Hematopoietic multipotent progenitor cell treated with erythropoietin and hydrocortisone succinate and interleukin-3 and kit ligand, for 15 days (in vitro differentiated cells): ENCODE results near the gene CLSTN1.
"Not testable (repeated sequence)": the region's sequence is repeated elsewhere in the genome, so short reads cannot be mapped to it uniquely, and the experiment has no call there.

ENCODE experiments used
- DNase-seq: peaks from one replicate; pipeline ENCODE4 v3.0.0-alpha.2; 2015; ENCODE audit warnings: low spot score

The CLSTN1 gene

DNA sequence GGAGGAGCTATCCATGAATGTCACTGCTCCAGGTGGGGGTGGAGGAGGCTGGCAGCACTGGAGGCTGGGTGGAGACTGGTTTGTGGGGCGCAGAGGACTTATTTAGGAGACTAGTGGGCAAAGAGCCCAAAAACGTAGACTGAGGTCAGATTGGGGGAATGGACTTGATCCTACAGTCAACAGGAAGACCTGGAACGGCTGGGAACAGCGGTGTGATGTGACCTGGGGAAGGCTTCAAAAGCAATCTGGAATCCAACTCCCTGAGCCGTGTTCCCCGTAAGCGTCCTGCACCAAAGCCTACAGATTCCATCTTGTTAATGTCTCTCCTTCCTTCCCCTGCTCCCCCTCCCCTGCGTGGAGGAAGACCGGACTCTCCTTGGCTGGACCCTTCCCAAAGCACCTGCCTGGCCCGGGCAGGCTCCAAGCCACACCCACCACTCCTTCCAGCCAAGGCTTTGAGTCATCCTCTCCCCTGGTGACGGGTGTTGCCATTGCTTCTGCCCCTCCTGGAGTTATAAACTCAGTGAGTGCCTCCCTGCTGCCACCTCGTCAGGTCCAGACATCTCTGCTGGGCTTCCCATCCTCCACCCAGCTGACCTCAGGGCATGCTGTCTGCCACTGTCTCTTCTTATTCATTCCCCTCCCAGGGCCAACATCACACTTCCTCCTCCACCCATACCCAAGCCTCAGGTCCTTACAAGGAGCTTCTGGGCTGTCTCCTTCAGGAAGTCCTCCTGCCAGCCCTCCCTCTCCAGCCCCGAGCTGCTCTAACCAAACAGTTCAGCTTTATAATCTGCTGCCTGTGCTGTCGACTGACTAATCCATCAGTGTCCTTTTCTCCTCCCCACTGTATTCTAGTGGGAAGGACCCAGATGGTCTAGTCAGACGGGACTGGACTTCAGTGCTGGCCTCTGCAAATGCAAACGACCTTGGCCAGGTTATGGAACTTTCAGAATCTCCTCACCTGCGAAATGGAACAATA is 1.6 kb upstream of the CLSTN1 start:
- DNase-seq, result no peak

DNA sequence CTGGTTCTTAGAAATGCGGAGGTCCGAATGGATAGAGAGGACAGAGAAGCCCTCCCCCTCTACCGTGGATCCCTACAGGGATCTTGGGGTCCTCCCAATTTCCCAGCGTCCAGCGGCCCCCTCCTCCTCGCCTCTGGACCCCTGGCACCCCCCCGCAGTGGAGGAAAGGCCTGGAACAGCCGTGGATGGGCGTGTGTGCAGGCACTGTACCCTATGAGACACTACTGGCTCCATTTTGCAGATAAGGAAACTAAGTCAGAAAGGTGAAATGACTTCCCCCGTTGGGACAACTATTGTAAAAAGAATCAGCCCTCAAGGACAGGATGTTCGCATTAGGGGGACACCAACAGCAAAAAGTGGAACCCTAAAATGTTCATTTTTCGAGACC is 931 bp upstream of the CLSTN1 start:
- no peak for DNase-seq

DNA sequence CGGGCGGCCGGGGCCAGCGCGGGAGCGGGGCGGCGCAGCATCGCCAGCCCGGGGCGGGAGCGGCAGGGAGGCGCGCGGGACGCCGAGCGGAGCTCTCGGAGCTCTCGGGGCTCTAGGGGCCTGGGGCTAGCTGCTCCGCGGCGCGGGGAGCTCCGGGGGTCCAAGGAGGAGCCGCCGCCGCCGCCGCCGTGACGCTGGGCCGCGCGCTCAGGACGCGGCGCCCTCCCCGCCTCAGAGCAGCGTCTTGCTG is 147 bp downstream of the CLSTN1 start:
- DNase-seq, result no peak

DNA sequence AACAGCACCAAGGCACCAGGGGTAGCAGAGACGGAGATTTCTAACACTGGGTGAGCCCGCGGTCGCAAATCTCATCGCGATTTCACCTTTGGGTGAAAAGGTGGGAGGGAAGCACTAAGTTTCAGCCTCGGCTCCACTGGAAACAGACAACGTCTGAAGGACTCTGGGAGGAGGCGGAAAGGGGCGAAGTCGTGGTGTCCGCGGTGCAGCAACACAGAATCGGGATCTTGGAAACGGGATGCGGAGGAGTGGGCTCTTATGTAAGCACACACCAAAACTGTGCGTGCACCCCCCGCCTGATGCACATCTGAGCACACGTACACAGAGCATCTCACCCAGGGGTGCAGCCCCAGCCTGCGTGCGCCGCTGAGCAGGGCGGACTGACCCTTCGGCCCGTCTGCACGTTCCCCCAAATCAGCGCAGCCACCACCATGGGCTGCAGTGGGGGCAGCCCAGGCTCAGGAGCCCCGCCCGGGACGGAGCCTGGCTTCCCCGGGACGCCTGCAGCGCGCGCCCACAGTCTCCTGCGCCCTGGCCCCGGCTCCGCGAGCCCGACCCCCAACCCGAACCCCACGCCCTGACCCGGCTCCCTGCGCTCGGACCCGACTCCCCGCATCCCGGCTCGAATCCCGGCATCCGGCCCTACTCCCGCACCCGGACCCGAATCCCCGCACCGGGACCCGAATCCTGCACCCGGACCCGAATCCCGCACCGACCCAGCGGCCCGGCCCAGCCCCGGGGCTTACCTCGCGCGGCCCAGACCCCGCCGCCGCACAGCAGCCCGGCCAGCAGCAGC is 670 bp downstream of the CLSTN1 start:
- DNase-seq, result no peak

DNA sequence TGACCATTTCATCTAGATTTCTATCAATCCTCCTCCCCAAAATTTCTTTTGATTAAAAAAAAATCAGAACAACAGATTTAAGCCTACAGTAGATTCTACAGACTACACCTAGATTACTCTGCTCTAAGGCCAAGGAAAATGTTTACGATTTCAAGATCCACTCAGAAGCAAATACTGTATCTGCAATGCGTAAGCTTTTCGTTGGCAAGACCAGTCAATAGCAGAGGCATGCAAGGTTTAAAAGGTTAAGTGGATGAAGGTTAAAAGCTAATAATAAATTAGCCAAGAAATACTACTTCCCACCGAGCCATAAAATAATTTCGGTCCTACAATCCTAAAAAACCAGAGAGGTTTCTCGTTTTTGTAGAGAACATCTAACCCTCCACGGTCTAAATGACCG is 1.3 kb downstream of the CLSTN1 start:
- DNase-seq, result no peak

DNA sequence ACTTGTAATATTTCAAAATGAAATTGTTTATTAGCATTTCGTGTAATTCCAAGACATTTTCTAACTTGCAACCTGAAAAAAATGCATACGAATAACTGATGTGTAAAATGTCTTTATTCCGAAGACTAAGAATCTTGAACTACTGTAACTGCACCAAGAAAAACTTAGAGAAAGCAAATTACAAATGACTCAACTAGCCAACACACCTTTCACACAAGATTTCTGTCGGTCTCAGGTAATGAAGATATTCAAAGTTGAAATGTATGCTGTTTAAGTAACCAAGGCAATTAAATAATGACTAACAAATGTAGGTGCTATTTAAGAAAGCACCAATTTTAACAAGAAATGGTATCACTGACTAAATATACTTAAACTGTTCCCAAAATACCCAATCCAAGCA is 2.1 kb downstream of the CLSTN1 start:
- no peak for DNase-seq

DNA sequence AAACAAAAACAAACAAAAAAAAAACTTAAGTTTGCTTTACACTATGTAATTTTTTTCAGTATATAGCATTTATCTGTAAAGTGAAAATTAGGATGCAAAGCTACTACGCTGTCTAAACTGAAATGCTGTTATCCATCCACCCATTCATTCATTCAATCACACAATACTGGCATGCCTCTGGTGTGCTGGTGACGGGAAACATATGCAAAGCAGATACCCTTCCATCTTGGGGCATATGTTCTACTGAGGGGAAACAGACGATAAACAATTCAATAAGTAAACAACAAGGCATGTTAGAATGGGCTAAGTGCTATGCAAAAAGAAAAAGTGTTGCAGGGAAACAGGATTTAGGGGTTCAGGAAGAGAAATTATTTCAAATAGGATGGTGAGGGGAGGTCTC is 3.2 kb downstream of the CLSTN1 start:
- no peak for DNase-seq

GRCh38 chr1:9817734-9818133 is 6.0 kb downstream of the CLSTN1 start:
- no peak for DNase-seq

DNA sequence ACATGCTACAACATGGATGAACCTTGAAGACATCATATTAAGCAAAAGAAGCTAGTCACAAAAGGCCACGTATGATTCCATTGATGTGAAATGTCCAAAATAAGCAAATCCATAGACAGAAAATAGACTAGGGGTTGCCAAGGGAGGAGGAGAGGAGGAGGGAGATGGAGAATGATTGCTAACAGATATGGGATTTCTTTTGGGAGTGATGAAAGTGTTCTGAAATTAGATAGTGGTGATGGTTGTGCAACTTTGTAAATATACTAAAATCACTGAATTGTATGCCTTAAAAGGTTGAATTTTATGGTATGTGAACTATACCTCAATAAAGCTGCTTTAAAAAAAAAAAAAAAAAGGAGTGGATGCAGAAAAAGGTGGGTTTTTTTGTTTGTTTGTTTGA is 7.6 kb downstream of the CLSTN1 start:
- DNase-seq, result no peak

GRCh38 chr1:9815150-9815549 is 8.6 kb downstream of the CLSTN1 start:
- no peak for DNase-seq

DNA sequence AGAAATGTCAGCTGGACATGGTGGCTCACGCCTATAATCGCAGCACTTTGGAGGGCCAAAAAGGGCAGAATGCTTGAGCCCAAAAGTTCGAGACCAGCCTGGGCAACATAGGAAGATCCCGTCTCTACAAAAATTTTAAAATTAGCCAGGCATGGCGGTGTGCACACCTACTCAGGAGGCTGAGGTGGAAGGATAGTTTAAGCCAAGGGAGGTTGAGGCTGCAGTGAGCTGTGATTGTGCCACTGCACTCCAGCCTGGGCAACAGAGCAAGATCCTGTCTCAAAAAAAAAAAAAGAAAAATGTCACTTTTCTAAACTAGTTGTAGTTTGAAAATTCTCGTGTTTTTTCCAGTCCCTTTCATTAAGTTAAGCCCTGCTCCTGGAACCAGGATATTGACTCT is 9.1 kb downstream of the CLSTN1 start:
- DNase-seq, result no peak

DNA sequence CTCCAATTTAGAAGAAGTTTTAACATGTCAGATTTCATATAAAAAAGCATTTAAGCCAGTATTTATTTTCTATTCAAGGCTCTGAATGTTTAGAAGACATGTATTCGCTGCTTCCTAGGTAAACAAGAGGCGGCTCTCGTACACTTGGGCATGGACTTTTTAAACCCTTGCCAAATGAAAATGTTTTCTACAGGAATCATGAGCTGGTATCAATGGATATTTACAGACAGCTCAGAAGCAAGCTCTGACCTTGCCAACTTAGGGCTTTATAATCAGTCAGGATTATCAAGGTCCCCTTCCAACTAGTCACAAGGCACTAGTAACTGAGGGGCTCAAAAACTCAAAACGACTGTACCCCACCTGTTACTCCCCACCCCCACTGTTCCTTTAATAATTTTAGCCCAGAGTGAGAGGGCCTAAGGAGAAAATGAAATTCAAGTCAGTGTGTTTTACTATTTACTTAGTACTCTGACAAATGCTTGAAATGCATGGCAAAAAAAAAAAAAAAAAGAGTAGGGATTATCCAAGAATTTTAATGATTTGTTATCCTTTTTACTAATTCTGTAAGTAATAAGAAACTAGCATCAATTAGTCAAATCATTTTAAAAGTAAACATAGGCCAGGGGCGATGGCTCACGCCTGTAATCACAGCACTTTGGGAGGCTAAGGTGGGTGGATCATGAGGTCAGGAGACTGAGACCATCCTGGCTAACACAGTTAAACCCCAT is 12.4 kb downstream of the CLSTN1 start:
- no peak for DNase-seq

DNA sequence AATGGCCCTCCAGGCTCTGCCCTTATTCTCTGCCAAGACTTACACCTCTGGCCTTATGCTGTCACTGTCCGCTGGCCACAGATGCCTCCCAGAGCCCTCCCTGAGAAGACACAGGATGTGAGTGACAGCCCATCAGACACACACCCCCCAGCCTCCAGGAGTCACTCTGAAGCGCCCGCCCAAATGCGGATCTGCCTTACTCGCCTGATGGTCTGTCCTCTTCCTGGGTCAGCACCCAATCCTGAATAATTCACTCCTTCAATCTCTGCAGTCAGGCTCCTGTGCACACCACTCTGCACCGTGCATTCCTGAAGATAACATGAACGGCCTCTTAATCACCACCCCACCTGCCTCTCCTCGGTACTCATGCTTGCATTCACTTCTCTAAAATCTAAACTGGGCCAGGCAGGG is 14.7 kb downstream of the CLSTN1 start:
- DNase-seq, result no peak

GRCh38 chr1:9808459-9808858 is 15.3 kb downstream of the CLSTN1 start:
- DNase-seq, result no peak

DNA sequence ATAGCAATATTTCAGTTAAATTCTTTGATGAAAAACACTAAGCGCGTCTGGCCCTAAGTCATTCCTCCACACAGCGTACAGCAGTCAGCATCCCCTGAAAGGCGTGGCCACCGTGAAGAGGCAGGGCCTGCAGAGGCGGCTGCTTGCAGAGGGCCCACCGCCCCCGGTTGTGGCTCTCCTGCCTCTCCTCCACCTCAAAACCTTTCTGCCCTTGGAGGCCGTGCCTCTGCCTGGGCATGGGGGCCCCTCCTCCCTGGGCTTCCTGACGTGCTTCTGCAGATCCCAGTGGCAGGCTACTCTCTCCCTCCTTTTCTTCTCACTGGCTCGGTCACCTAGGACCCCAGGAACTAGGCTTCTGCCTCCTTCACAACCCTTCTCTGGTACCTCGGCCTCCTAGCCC is 16.2 kb downstream of the CLSTN1 start:
- DNase-seq, result no peak

GRCh38 chr1:9805972-9806371 is 17.8 kb downstream of the CLSTN1 start:
- DNase-seq, result not testable (repeated sequence)

GRCh38 chr1:9805006-9805508 is 18.7 kb downstream of the CLSTN1 start:
- no peak for DNase-seq

DNA sequence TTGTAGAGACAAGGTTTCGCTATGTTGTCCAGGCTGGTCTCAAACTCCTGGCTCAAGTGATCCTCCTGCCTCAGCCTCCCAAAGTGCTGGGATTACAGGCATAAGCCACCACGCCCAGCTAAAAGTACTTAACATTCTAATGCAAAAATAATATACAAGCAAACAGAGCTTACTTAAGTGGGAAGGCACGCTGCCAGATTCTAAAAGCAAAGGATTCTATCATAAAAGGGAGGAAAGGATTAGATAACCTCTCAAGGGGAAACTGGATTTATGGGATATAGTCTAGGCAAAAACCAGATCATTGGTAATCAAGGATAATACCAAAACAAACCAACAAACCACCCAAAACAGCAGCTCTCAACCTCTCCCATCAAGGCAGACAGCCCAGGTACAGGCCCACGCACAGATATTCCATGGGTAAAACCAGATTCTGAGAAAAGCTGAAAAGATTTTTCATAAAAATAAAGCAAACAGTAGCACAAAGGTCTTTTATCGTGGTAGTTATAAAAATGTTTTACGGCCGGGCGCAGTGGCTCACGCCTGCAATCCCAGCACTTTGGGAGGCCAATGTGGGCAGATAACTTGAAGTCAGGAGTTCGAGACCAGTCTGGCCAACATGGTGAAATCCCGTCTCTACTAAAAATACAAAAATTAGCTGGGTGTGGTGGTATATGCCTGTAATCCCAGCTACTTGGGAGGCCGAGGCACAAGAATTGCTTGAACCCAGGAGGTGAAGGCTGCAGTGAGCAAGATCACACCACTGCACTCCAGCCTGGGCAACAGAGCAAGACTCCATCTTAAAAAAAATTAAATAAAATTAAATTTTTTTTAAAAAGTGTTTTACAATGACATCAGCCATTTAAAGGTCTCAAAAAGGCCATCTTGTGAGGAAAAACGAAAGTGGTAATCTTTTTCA is 20.5 kb downstream of the CLSTN1 start:
- DNase-seq, result not testable (repeated sequence)

DNA sequence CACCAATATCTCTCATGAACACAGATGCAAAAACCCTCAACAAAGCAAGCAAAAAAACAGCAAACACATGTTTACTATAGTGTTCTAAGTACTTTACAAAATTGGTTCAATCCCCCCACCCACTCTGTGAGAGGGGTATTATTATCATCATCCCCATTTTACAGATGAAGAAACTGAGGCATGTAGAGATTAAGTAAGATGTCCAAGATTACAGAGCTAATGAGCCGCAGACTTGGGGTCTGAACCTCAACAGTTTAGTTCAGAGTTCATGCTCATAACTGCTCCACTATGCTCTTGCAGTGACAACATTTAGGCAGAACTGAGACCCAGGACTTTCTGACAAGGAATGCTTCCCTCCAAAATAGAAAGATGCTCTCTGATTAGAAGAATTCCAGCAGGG is 21.9 kb downstream of the CLSTN1 start:
- no peak for DNase-seq

GRCh38 chr1:9798236-9799130 is 25.3 kb downstream of the CLSTN1 start:
- no peak for DNase-seq
